Testis (tissue), 3 donors: ENCODE results near the gene WDR48. TPM values are rescaled to one million over a fixed set of nuclear protein-coding genes. Genes with fewer than 3 reads are reported as not detected.

Source experiments
- DNase-seq: peaks from one replicate; pipeline ENCODE4 v3.0.0-alpha.2; 2019
- H3K27ac ChIP-seq, 2 donors: fragments of 200-600 bp; sonication (generic); one replicate each; pipeline ENCODE4 v1.5.1; 2019
- H3K27me3 ChIP-seq: fragments of 200-600 bp; sonication (generic); one replicate; pipeline ENCODE4 v1.5.1; 2019
- H3K36me3 ChIP-seq: fragments of 200-600 bp; sonication (generic); one replicate; pipeline ENCODE4 v1.5.1; 2017; ENCODE audit warnings: low read depth; ENCODE audit errors: missing control alignments
- H3K4me1 ChIP-seq: fragments of 200-600 bp; sonication (generic); one replicate; pipeline ENCODE4 v1.5.1; 2019
- H3K4me3 ChIP-seq, 2 donors: fragments of 200-600 bp; sonication (generic); one replicate each; pipeline ENCODE4 v1.5.1; 2017 to 2019
- H3K9me3 ChIP-seq: fragments of 200-600 bp; sonication (generic); one replicate; pipeline ENCODE4 v1.5.1; 2017
- CTCF ChIP-seq, 3 experiments: fragments of 450-650 bp in 2 of 3; fragments of 200-600 bp in 1 of 3; sonication (generic) in 1 of 3; IDR thresholded peaks; one replicate each; pipeline ENCODE4 v1.5.1; 2016 to 2019; ENCODE audit warnings: antibody characterized with exemption in 3 of 3, mild to moderate bottlenecking in 2 of 3, moderate library complexity in 1 of 3
- POLR2A ChIP-seq: fragments of 450-650 bp; IDR thresholded peaks from one replicate; pipeline ENCODE4 v1.6.1; 2017; ENCODE audit warnings: antibody characterized with exemption, mild to moderate bottlenecking, moderate library complexity
- WGBS, 2 donors: methylation state at CpG; one replicate each; pipeline ENCODE4 v1.1.5; 2018; 5-methylcytosine and 5-hydroxymethylcytosine counted together
- intact Hi-C: fragments of 100-400 bp; cut with DNase I; formaldehyde crosslinking; loops from one replicate; pipeline ENCODE4 v1.15.1; 2023; ENCODE audit warnings: low total_unique reads
- polyA plus RNA-seq: library from polyadenylated mRNA; stranded (reverse); fragments of 350-450 nt; fragmentation: Illumina TruSeq; extraction: RNeasy Lipid Tissue Mini Kit (QIAGEN cat#74804); gene quantifications from one replicate; pipeline ENCODE4 v1.2.3, GENCODE V29; 2014; ENCODE audit warnings: low read depth, low replicate concordance; ENCODE audit not compliant: insufficient read depth
- total RNA-seq, 2 donors: library from RNA; depleted of rRNA; stranded (reverse); fragments of >200 nt; gene quantifications; one replicate each; pipeline ENCODE4 v1.2.3, GENCODE V29; 2016

The WDR48 gene
- total and polyA plus RNA-seq, 3 donors from 2014 or later = 67.8 to 130 (median 74.1) TPM

- H3K4me1 ChIP-seq = peaks cover 25% of the 10 kb centered on the region
- H3K27ac ChIP-seq = no peak overlapping the region
- H3K27me3 ChIP-seq = no peaks in the 10 kb centered on the region
- 80% methylated on average over 6 of the region's 6 CpGs for WGBS, 2 donors
- TF ChIP-seq CTCF (IDR thresholded peaks at IDR 0.05) (no peak), POLR2A (no peak)
- no peaks in the 10 kb centered on the region for H3K36me3 ChIP-seq
- no peak overlapping the region for H3K4me3 ChIP-seq
- intact Hi-C loops = no loop called here
- H3K9me3 ChIP-seq = no peaks in the 10 kb centered on the region
- DNase-seq = peak; percentile 13
Observed at GRCh38 chr3:39103791-39104552, 52.2 kb downstream of the WDR48 start.

GRCh38 chr3:39104961-39105686 is 53.3 kb downstream of the WDR48 start:
- Histone ChIP-seq H3K4me3 (no peak overlapping the region), H3K27me3 (no peaks in the 10 kb centered on the region), H3K27ac (no peak overlapping the region), H3K36me3 (no peaks in the 10 kb centered on the region), H3K4me1 (peaks cover 25% of the 10 kb centered on the region), H3K9me3 (no peaks in the 10 kb centered on the region)
- peak; percentile 13 for DNase-seq
- intact Hi-C loops = no loop called here
- no peak for TF ChIP-seq CTCF (IDR thresholded peaks at IDR 0.05)
- WGBS, 2 donors = 91 to 94% methylated on average over 6 of the region's 7 CpGs

- Histone ChIP-seq H3K27ac (no peak overlapping the region), H3K4me1 (peaks cover 25% of the 10 kb centered on the region), H3K36me3 (no peaks in the 10 kb centered on the region), H3K27me3 (no peaks in the 10 kb centered on the region), H3K4me3 (no peak overlapping the region), H3K9me3 (no peaks in the 10 kb centered on the region)
- WGBS, 2 donors = 75 to 84% methylated on average over 3 of the region's 3 CpGs
- TF ChIP-seq CTCF (IDR thresholded peaks at IDR 0.05) (no peak), POLR2A (no peak)
- peak; percentile 9 for DNase-seq
- intact Hi-C loops = no loop called here
Observed at GRCh38 chr3:39105687-39106063, 53.9 kb downstream of the WDR48 start.

GRCh38 chr3:39106281-39106811 is 54.5 kb downstream of the WDR48 start:
- Histone ChIP-seq H3K4me3 (peak overlapping the region; percentile 92 to 96), H3K4me1 (peaks cover 25% of the 10 kb centered on the region), H3K9me3 (no peaks in the 10 kb centered on the region), H3K27me3 (no peaks in the 10 kb centered on the region), H3K36me3 (no peaks in the 10 kb centered on the region), H3K27ac (peak overlapping the region; percentile 71 to 93)
- TF ChIP-seq POLR2A = no peak
- no peak for TF ChIP-seq CTCF (IDR thresholded peaks at IDR 0.05)
- intact Hi-C loops = no loop called here
- WGBS, 2 donors = 3 to 7% methylated on average over 16 of the region's 16 CpGs
- DNase-seq = peak; percentile 36
